ENCODE results near the gene KRTAP10-11.
"Not testable (repeated sequence)": the region's sequence is repeated elsewhere in the genome, so short reads cannot be mapped to it uniquely, and the experiment has no call there.

The KRTAP10-11 gene, protein sequence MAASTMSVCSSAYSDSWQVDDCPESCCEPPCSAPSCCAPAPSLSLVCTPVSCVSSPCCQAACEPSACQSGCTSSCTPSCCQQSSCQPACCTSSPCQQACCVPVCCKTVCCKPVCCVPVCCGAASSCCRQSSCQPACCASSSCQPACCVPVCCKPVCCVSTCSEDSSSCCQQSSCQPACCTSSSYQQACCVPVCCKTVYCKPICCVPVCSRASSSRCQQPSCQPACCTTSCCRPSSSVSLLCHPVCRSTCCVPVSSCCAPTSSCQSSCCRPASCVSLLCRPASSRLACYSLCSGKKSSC

DNA sequence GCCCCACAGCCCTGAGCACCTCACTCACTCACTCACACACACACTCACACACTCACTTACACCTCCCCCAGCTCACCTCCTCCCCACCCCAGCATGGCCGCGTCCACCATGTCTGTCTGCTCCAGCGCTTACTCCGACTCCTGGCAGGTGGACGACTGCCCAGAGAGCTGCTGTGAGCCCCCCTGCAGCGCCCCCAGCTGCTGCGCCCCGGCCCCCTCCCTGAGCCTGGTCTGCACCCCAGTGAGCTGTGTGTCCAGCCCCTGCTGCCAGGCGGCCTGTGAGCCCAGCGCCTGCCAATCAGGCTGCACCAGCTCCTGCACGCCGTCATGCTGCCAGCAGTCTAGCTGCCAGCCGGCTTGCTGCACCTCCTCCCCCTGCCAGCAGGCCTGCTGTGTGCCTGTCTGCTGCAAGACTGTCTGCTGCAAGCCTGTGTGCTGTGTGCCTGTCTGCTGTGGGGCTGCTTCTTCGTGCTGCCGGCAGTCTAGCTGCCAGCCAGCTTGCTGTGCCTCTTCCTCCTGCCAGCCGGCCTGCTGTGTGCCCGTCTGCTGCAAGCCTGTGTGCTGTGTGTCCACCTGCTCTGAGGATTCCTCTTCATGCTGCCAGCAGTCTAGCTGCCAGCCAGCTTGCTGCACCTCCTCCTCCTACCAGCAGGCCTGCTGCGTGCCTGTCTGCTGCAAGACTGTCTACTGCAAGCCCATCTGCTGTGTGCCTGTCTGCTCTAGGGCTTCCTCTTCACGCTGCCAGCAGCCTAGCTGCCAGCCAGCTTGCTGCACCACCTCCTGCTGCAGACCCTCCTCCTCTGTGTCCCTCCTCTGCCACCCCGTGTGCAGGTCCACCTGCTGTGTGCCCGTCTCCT lies at the start of gene KRTAP10-11:
KRTAP10-11 (plus strand) TSS at position 49 of the 856 bp plus-strand sequence; CDS start at position 94, 45 bp downstream.
- DNase-seq = not testable (repeated sequence)

DNA sequence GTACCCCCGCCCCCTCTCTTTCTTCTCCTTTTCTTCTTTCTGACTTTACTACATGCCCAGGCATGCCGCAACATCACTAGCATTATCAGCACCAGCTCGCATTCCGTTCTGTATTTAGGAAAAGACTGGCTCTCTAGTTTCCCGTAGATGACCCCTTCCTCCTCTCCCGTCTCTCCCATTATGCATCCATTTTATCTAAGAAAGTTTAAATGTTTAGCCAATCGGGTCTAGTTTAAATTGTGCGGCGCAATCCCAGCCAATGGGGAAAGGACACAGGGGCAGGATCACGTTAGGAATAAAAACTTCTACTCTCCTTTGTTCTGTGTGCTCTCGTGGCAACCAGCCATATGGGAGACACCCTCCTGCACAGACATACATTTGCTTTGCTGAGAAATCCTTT lies 48.2 kb upstream of the KRTAP10-11 start:
- no peak for DNase-seq

DNA sequence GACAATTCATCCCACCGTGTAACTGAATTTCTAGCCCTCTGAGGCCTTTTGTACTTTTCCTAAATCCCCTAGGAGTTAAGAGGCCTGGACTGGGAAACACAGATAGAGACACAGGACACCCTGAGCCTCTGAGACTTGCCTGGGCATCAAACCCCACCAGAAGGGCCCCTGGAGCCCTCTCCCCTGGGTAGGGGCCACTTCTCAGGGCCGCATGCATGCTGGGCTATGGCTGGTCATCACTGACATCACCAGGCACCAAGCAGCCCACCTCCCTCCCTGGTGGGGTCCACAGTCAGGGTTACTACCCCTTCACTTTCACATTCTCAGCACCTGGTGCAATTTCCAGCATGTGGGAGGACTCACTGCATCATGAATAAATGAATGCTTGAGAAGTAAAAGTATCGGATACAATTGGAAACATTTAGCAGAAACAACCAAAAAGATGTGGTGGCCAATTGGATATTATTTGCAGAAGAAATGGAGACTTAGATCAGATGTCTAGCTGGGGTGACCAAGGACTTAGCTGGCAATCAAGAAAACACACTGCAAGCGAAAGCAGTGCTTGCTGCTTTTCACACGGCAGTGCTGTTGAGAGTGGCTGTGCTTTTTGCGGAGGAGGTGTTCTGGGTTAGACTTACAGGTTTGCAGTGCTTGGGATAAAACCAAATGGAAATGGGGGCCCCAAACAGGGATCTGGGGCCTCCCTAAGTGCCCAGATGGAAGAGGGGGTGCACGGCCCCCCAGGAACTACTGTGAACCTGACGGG lies 46.8 kb upstream of the KRTAP10-11 start:
- DNase-seq = no peak

DNA sequence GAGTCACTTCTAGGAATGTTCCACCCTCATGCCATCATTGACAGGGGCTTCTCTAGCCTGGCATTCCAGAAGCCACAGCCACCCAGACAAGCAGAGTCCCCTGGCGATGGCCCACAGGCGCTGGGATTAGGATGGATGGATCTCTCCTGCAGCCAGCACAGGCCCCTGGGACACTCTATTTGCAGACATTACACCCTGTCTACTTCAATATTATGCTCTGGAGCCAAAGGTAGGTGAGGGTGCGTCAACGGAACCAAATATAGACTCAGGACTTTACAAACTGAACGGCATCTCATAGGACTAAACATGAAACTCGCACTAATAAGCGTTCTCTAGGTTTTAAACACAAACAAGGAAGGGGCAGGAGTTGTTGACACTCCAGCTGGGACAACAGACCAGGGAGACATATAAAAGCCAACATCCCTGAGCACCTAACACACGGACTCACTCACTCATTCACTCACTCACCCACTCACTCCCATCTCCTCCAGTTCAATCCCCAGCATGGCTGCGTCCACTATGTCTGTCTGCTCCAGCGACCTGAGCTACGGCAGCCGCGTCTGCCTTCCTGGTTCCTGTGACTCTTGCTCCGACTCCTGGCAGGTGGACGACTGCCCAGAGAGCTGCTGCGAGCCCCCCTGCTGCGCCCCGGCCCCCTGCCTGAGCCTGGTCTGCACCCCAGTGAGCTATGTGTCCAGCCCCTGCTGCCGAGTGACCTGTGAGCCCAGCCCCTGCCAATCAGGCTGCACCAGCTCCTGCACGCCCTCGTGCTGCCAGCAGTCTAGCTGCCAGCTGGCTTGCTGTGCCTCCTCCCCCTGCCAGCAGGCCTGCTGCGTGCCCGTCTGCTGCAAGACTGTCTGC lies 45.9 kb upstream of the KRTAP10-11 start, which contains the start of gene KRTAP10-7:
KRTAP10-7 (plus strand) TSS at position 480 of the 861 bp plus-strand sequence; CDS start at position 505, 25 bp downstream.
- DNase-seq = not testable (repeated sequence)

DNA sequence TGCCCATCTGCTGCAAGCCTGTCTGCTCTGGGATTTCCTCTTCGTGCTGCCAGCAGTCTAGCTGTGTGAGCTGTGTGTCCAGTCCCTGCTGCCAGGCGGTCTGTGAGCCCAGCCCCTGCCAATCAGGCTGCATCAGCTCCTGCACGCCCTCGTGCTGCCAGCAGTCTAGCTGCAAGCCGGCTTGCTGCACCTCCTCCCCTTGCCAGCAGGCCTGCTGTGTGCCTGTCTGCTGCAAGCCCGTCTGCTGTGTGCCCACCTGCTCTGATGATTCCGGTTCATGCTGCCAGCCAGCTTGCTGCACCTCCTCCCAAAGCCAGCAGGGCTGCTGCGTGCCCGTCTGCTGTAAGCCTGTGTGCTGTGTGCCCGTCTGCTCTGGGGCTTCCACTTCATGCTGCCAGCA lies 45.1 kb upstream of the KRTAP10-11 start:
- DNase-seq = not testable (repeated sequence)

GRCh38 chr21:44601596-44602462 lies 44.4 kb upstream of the KRTAP10-11 start:
- no peak for DNase-seq

DNA sequence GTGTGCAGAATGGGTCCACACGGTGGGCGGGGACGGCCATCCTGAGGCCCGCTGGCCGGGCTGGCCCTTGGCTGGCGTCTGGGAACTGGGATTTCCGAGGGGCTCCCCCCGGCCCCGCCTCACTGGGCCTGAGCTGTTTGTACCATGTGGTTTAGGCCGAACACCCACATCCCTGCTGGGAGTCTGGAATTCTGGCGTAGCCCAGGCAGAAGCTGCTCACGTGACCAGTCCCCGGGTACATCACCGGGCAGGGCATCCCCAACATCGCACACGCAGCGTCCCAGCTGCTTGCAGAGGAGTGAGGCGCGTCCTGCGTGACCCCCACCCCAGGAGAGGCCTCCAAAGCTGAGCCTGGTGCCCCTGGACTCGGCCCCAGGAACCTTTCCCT lies 43.8 kb upstream of the KRTAP10-11 start:
- DNase-seq = no peak

DNA sequence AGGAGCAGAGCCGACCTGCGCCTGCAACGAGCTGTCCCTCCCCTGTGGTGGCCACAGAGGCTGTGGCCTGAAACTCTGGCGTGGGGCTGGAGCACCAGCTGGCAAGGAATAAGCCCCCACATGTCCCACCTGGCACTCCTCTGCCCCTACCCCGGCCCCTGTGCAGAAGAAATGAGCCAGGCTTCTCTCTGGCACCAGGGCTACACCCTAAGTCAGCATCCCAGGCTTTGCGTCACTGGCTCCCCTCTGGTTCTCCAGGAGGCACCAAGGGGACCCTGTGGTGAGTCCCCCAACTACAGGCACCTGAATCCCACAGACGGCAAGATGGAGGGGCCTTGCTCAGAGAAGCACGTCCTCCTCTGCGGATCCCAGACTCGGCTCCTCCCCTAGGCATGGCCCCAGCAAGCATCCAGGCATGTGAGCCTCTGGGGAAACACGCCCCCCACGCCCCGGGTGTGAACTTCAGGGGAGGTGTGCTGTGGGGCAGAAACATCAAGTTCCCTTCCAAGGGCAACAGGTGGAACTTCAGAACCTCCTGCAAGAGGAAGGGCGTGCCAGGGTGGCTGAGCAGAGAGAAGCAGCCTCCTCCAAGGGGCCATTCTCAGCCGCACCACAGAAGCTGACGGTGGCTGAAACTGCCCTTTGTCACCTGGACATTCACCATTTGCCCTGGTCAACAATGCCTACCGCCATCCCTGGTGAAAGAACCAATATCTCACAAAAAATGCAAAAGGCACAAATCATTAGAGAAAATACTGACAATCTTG lies 42.9 kb upstream of the KRTAP10-11 start:
- no peak for DNase-seq

- no peak for DNase-seq
These were observed 42.3 kb upstream of the KRTAP10-11 start for GRCh38 chr21:44603911-44604310.

- no peak for DNase-seq
These were observed 39.7 kb upstream of the KRTAP10-11 start for GRCh38 chr21:44606495-44606894.

DNA sequence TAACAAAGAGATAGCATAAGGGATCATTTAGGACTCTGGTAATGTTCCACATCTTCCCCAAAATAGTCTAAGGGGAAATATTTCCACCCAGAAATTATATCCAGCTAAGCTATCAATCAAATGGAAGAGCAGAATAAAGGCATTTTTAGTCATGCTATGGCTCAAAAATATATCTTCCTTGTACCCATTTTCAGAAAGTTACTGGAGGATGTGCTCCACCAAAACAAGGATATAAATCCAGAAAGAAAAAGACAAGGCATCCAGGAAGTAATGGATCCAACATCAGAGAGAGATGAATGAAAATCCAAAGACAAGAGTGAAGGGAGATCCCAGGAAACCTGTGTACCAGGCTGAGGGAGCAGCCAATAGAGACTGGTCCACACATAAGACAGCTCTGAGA lies 37.0 kb upstream of the KRTAP10-11 start:
- no peak for DNase-seq

GRCh38 chr21:44610157-44610843 lies 35.9 kb upstream of the KRTAP10-11 start:
- not testable (repeated sequence) for DNase-seq

DNA sequence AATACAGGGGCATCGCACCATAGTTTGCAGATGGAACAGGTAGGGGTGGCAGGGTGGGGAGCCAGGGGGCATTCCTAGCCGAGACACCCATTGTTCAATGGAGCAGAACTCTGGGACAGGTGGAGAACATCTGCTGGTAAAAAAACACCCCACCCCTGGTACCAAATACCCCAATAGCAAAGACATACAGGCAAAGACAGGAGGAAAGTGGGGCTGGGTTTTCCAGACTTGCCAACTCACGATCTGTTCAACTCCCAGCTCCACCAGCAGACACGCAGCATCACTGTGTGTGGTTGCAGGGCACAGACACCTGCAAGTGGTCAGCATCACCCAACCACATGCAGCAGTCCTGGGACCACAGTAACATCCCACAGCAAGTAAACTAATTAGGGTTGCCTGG lies 34.7 kb upstream of the KRTAP10-11 start:
- no peak for DNase-seq

GRCh38 chr21:44612029-44612486 lies 34.2 kb upstream of the KRTAP10-11 start, which contains the start of gene KRTAP10-8:
KRTAP10-8 (plus strand) TSS chr21:44612079; CDS start chr21:44612101, 22 bp downstream.
- DNase-seq = no peak

- no peak for DNase-seq
These were observed 33.5 kb upstream of the KRTAP10-11 start for GRCh38 chr21:44612669-44613229.

GRCh38 chr21:44613386-44614155 lies 32.6 kb upstream of the KRTAP10-11 start:
- DNase-seq = no peak

- DNase-seq = no peak
These were observed 32.0 kb upstream of the KRTAP10-11 start for GRCh38 chr21:44614161-44614631.

DNA sequence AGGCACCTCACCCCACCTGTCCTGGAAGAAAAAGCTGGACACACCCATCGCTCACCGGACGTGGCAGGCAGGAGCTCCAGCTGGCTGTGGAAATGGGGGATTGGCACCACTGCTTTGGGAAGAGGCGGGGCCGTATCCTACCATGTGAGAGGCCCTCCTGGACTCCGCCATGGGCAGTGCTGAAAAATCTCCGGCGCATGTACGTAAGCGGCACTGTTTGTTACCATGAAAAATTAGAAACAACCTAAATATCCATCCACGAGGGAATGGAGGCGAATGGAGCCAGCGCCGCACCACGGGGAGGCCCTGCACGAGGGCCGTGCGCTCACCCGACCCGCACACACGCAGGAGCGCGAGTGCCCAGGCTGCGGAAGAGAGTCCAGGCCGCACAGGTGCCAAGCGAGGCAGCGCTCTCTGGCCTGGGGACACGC lies 31.2 kb upstream of the KRTAP10-11 start:
- no peak for DNase-seq
